T-cell (primary cell): Measurements from ENCODE around the gene QSOX1. TPM values are rescaled to one million over a fixed set of nuclear protein-coding genes. Genes with fewer than 3 reads are reported as not detected.

Experiments
- ATAC-seq, 4 experiments: fragments of 200-7000 bp in 3 of 4; fragments of 150-1000 bp in 1 of 4; cut with Tn5 transposase; replicated peaks in 1 of 4; 1 replicate in 3 of 4; 2 replicates in 1 of 4; pipeline ENCODE4 v1.10.0; 2021; ENCODE audit warnings: moderate library complexity in 3 of 4, mild to moderate bottlenecking in 2 of 4, moderate number of reproducible peaks in 1 of 4
- CTCF ChIA-PET, 2 donors: fragments of 300-600 bp; sonication (Branson Sonifier 250); formaldehyde crosslinking; loops; one replicate each; lab custom pipeline; 2022; ENCODE audit warnings: antibody characterized with exemption in 2 of 2; lab: Charles Lee
- POLR2A ChIA-PET, 2 donors: fragments of 300-600 bp; sonication (Branson Sonifier 250); formaldehyde crosslinking; loops; one replicate each; lab custom pipeline; 2022; ENCODE audit warnings: antibody characterized with exemption in 2 of 2; lab: Charles Lee
- DNase-seq, 35 experiments: peaks; one replicate each; pipeline versions ENCODE4 v3.0.0 to v3.0.0-alpha.2; 2013 to 2023
- H3K27ac ChIP-seq: one replicate; pipeline ENCODE4 v1.5.1; 2013; ENCODE audit warnings: low read length
- H3K27me3 ChIP-seq, 2 experiments: replicated peaks in 1 of 2; 1 replicate in 1 of 2; 2 replicates in 1 of 2; pipeline versions ENCODE4 v1.6.1 to v1.7.0; 2013; ENCODE audit warnings: low read length in 1 of 2, mixed read lengths in 1 of 2; ENCODE audit not compliant: control insufficient read depth in 2 of 2, insufficient read depth in 2 of 2; ENCODE audit errors: extremely low read depth in 1 of 2
- H3K36me3 ChIP-seq, 2 donors: 1 replicate in 1 of 2; 2 replicates in 1 of 2; pipeline versions ENCODE4 v1.6.1 to v1.7.0; 2013; ENCODE audit warnings: low read length in 1 of 2; ENCODE audit not compliant: control insufficient read depth in 2 of 2, insufficient read depth in 1 of 2; ENCODE audit errors: extremely low read depth in 1 of 2
- H3K4me1 ChIP-seq, 2 experiments: 1 replicate in 1 of 2; 2 replicates in 1 of 2; pipeline versions ENCODE4 v1.6.1 to v1.7.0; 2013; ENCODE audit warnings: low read length in 2 of 2, mixed read lengths in 1 of 2; ENCODE audit not compliant: insufficient read depth in 2 of 2, control insufficient read depth in 1 of 2; ENCODE audit errors: extremely low read depth in 1 of 2
- H3K4me3 ChIP-seq, 2 donors: 1 replicate in 1 of 2; 2 replicates in 1 of 2; pipeline versions ENCODE4 v1.5.1 to v1.7.0; 2013; ENCODE audit warnings: mild to moderate bottlenecking in 2 of 2, low read length in 1 of 2, moderate library complexity in 1 of 2; ENCODE audit not compliant: control insufficient read depth in 1 of 2; ENCODE audit errors: extremely low read depth in 1 of 2
- H3K9me3 ChIP-seq: 2 replicates; pipeline ENCODE4 v1.7.0; 2013
- H3K27ac Mint-ChIP-seq, 2 donors: one replicate each; pipeline ENCODE4 v1.8.0; 2020 to 2021; ENCODE audit warnings: mild to moderate bottlenecking in 2 of 2, mixed read lengths in 2 of 2
- H3K27me3 Mint-ChIP-seq, 2 donors: one replicate each; pipeline ENCODE4 v1.8.0; 2021 to 2022; ENCODE audit warnings: mixed read lengths in 2 of 2
- H3K36me3 Mint-ChIP-seq: one replicate; pipeline ENCODE4 v1.8.0; 2021; ENCODE audit warnings: mixed read lengths
- H3K4me1 Mint-ChIP-seq, 3 donors: one replicate each; pipeline ENCODE4 v1.8.0; 2020 to 2022; ENCODE audit warnings: mixed read lengths in 3 of 3, mild to moderate bottlenecking in 1 of 3
- H3K4me3 Mint-ChIP-seq, 3 donors: one replicate each; pipeline ENCODE4 v1.8.0; 2020 to 2022; ENCODE audit warnings: mild to moderate bottlenecking in 3 of 3, mixed read lengths in 3 of 3, moderate library complexity in 3 of 3
- H3K9me3 Mint-ChIP-seq, 3 donors: one replicate each; pipeline ENCODE4 v1.8.0; 2020 to 2022; ENCODE audit warnings: mixed read lengths in 3 of 3
- WGBS: methylation state at CpG from one replicate; pipeline ENCODE4 v1.1.5; 2013; ENCODE audit warnings: missing lambda C conversion rate; ENCODE audit not compliant: insufficient coverage; 5-methylcytosine and 5-hydroxymethylcytosine counted together
- total RNA-seq, 35 experiments: library from RNA in 6 of 35; stranded (reverse) in 6 of 35; fragments of 120-200 nt in 1 of 35; gene quantifications; one replicate each; pipeline versions ENCODE4 v1.2.1 to v1.2.4 and lab custom pipeline; 2013 to 2026

QSOX1 gene
- total RNA-seq, 5 donors from 2014 or later (not counting 1 experiment from before 2014, with no cell fraction given): 19.7 to 32.5 (median 28.2) TPM

GRCh38 chr1:180143359-180143758, 11.3 kb upstream of the QSOX1 start:
- DNase-seq: no peak
- peaks cover 3 to 4% of the 10 kb centered on the region in 2 experiments for H3K27me3 ChIP-seq
- H3K9me3 ChIP-seq: no peaks in the 10 kb centered on the region
- no peak for ATAC-seq
- ChIA-PET POLR2A (no interaction called here), CTCF (interaction anchor here in 1 of 2 donors (0.7 kb wide), 1 partner anchor 28 kb away, joined by 3 read pairs; no protein-coding TSS in a partner anchor)
- Mint-ChIP-seq H3K9me3 (no peaks in the 10 kb centered on the region), H3K36me3 (no peaks in the 10 kb centered on the region), H3K4me1 (no peaks in the 10 kb centered on the region), H3K4me3 (no peak overlapping the region), H3K27me3 (peaks cover 3 to 8% of the 10 kb centered on the region in 2 donors), H3K27ac (no peak overlapping the region)
- H3K36me3 ChIP-seq: no peaks in the 10 kb centered on the region
- no peak overlapping the region for H3K4me3 ChIP-seq
- no peak overlapping the region for H3K27ac ChIP-seq
- H3K4me1 ChIP-seq: no peaks in the 10 kb centered on the region
- no CpG with 5 or more reads among the region's 3 CpGs for WGBS

DNA sequence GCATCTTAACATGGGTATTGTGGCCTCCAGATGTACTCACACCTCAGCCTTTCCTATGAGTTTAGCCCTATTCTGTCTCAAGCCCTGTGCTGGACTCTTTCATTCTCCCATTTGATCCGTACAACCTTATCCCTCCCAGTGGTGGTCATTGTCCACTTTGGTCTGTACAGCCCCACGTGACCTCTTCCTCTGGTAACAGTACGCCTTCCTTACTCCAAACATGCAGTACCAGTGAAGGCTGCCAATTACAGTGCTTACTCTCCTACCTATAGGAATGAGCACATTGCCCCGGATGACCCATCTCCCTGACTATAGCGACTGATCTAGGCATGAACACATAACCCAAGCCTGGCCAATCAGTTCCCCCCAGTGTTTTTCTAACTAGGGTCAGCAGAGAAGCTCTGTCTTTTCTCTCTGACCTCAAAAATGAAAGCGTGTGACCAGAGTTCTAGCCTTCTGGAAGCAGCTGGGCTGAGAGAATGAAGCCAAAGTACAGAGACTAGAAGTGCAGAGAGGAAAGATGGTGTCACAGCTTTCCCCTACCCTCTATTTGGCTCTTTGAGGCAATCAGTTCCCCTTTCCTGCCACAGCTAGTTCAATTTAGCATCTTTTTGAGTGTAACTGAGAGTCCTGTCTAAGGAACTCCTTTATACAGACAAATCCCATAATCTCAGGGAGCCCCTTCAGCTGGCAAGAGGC, 9.9 kb upstream of the QSOX1 start:
- no peaks in the 10 kb centered on the region for H3K36me3 ChIP-seq
- H3K4me3 ChIP-seq: no peak overlapping the region
- H3K9me3 Mint-ChIP-seq: no peaks in the 10 kb centered on the region
- peaks cover 3 to 5% of the 10 kb centered on the region in 2 donors for H3K27me3 Mint-ChIP-seq
- 63% methylated on average over 5 of the region's 6 CpGs for WGBS
- no peak overlapping the region for H3K27ac ChIP-seq
- no peaks in the 10 kb centered on the region for H3K36me3 Mint-ChIP-seq
- H3K27me3 ChIP-seq: peaks cover 3 to 4% of the 10 kb centered on the region in 2 experiments
- CTCF ChIA-PET: interaction anchor here in 1 of 2 donors (1.8 kb wide), 1 partner anchor 35 kb away, joined by 6 read pairs; no protein-coding TSS in a partner anchor
- no peak for DNase-seq
- no peaks in the 10 kb centered on the region for H3K4me1 Mint-ChIP-seq
- H3K9me3 ChIP-seq: no peaks in the 10 kb centered on the region
- POLR2A ChIA-PET: no interaction called here
- no peak overlapping the region for H3K27ac Mint-ChIP-seq
- H3K4me3 Mint-ChIP-seq: no peak overlapping the region
- ATAC-seq: no peak
- H3K4me1 ChIP-seq: no peaks in the 10 kb centered on the region

DNA sequence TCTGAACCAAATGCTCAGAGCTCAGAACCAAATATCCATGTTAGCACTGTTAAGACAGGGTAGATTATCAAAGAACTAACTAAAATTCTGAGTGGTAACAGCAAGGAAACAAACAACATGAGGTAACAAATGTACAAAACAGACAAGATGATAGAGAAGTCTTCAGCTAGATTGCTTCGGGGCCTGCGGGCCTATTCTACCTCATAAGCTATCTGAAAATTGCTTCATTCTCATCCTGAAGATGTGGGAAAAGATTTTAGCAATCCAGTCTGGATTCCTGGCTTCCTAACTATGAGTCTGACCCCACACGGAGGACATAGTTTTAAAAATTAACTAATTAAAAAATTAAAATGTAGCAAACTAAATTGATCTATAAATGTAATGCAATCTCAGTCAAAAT, 9.2 kb upstream of the QSOX1 start:
- no peak overlapping the region for H3K4me3 Mint-ChIP-seq
- Histone ChIP-seq H3K4me3 (no peak overlapping the region), H3K4me1 (no peaks in the 10 kb centered on the region), H3K36me3 (no peaks in the 10 kb centered on the region), H3K27ac (no peak overlapping the region), H3K9me3 (no peaks in the 10 kb centered on the region), H3K27me3 (peaks cover 3 to 4% of the 10 kb centered on the region in 2 experiments)
- no peaks in the 10 kb centered on the region for H3K9me3 Mint-ChIP-seq
- ATAC-seq (no peak), DNase-seq (no peak)
- ChIA-PET CTCF (interaction anchor here in 1 of 2 donors (1.8 kb wide), 1 partner anchor 34 kb away, joined by 6 read pairs; no protein-coding TSS in a partner anchor), POLR2A (no interaction called here)
- no CpG with 5 or more reads among the region's 3 CpGs for WGBS
- H3K4me1 Mint-ChIP-seq: no peaks in the 10 kb centered on the region
- peaks cover 3 to 5% of the 10 kb centered on the region in 2 donors for H3K27me3 Mint-ChIP-seq
- H3K36me3 Mint-ChIP-seq: no peaks in the 10 kb centered on the region
- no peak overlapping the region for H3K27ac Mint-ChIP-seq

- Histone ChIP-seq H3K4me3 (no peak overlapping the region), H3K36me3 (no peaks in the 10 kb centered on the region), H3K27me3 (no peaks in the 10 kb centered on the region), H3K9me3 (no peaks in the 10 kb centered on the region), H3K27ac (no peak overlapping the region), H3K4me1 (peaks cover 7 to 16% of the 10 kb centered on the region in 2 experiments)
- Mint-ChIP-seq H3K4me1 (peaks cover 11 to 15% (median 14%) of the 10 kb centered on the region in 3 donors), H3K27me3 (no peaks in the 10 kb centered on the region), H3K9me3 (no peaks in the 10 kb centered on the region), H3K4me3 (no peak overlapping the region), H3K27ac (no peak overlapping the region), H3K36me3 (no peaks in the 10 kb centered on the region)
- DNase-seq: no peak
- POLR2A ChIA-PET: no interaction called here
- no CpG with 5 or more reads among the region's 1 CpG for WGBS
- no peak for ATAC-seq
- CTCF ChIA-PET: no interaction called here
Observed at GRCh38 chr1:180150982-180151381, 3.7 kb upstream of the QSOX1 start.

DNA sequence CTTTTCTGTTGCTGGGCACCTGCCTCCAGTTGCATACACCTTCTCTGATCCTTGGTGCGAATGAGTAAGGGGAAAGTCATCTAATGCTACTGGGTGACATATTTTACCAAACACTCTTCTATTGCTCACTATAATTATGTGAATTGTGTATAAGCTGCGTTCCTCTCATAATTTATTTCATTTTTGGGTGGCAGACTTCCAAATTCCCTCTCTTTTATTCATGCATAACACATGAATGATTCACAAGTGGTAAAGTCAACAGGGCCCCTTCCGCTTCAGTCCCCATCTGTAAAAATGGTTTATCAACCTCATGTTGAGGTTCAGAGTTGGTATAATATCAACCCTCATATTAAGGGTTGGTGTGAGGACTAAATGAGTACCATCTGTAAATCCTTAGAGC, 3.2 kb upstream of the QSOX1 start:
- Histone ChIP-seq H3K27ac (no peak overlapping the region), H3K4me1 (peaks cover 7 to 16% of the 10 kb centered on the region in 2 experiments), H3K27me3 (no peaks in the 10 kb centered on the region), H3K9me3 (no peaks in the 10 kb centered on the region), H3K4me3 (no peak overlapping the region), H3K36me3 (no peaks in the 10 kb centered on the region)
- DNase-seq: no peak
- no CpG with 5 or more reads among the region's 3 CpGs for WGBS
- Mint-ChIP-seq H3K27ac (no peak overlapping the region), H3K4me3 (no peak overlapping the region), H3K9me3 (no peaks in the 10 kb centered on the region), H3K36me3 (no peaks in the 10 kb centered on the region), H3K27me3 (no peaks in the 10 kb centered on the region), H3K4me1 (peaks cover 16 to 20% (median 19%) of the 10 kb centered on the region in 3 donors)
- ChIA-PET CTCF (no interaction called here), POLR2A (no interaction called here)
- ATAC-seq: no peak

GRCh38 chr1:180152588-180152987, 2.1 kb upstream of the QSOX1 start:
- 90% methylated on average over 4 of the region's 6 CpGs for WGBS
- Histone ChIP-seq H3K4me1 (peaks cover 7 to 16% of the 10 kb centered on the region in 2 experiments), H3K36me3 (no peaks in the 10 kb centered on the region), H3K9me3 (no peaks in the 10 kb centered on the region), H3K27me3 (no peaks in the 10 kb centered on the region), H3K27ac (no peak overlapping the region), H3K4me3 (no peak overlapping the region)
- H3K36me3 Mint-ChIP-seq: no peaks in the 10 kb centered on the region
- ATAC-seq (no peak), DNase-seq (no peak)
- H3K27ac Mint-ChIP-seq: no peak overlapping the region
- H3K4me1 Mint-ChIP-seq: peaks cover 24 to 29% (median 25%) of the 10 kb centered on the region in 3 donors
- peak overlapping the region in 1 of 3 donors; percentile 29 for H3K4me3 Mint-ChIP-seq
- POLR2A ChIA-PET: interaction anchor here in 1 of 2 donors (0.6 kb wide), 1 partner anchor 13 kb away, joined by 3 read pairs; no protein-coding TSS in a partner anchor
- H3K9me3 Mint-ChIP-seq: no peaks in the 10 kb centered on the region
- CTCF ChIA-PET: no interaction called here
- no peaks in the 10 kb centered on the region for H3K27me3 Mint-ChIP-seq
